ENCODE results near the gene DDX27. TPM values are rescaled to one million over a fixed set of nuclear protein-coding genes. Genes with fewer than 3 reads are reported as not detected.
A peak's percentile ranks its signal among the peaks of the same experiment; 100 is the strongest.

The DDX27 gene
- total and polyA plus RNA-seq, 9 of the 15 experiments (the other 6 are each of a cell fraction or from before 2014, with no cell fraction given) = 17.9 to 79.3 (median 57.0) TPM

GRCh38 chr20:49219091-49219923 lies at the start of gene DDX27 (continued):
- TF ChIP-seq, protein P1, sequence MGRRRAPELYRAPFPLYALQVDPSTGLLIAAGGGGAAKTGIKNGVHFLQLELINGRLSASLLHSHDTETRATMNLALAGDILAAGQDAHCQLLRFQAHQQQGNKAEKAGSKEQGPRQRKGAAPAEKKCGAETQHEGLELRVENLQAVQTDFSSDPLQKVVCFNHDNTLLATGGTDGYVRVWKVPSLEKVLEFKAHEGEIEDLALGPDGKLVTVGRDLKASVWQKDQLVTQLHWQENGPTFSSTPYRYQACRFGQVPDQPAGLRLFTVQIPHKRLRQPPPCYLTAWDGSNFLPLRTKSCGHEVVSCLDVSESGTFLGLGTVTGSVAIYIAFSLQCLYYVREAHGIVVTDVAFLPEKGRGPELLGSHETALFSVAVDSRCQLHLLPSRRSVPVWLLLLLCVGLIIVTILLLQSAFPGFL (CRISPR knock-in tag; IDR thresholded peaks at IDR 0.05) = no peak
- no peak for TF ChIP-seq HNRNPL (IDR thresholded peaks at IDR 0.05; ENCODE audit: low read depth, low read length)
- 0 out of 2 replicates have a peak, but pooled peaks have one; percentile 31 for TF ChIP-seq ZBED1 (IDR thresholded peaks at IDR 0.05)
- TF ChIP-seq ZNF253 (CRISPR knock-in tag; conservative IDR thresholded peaks at IDR 0.05) = no peak
- TF ChIP-seq ZNF444 (CRISPR knock-in tag; IDR thresholded peaks at IDR 0.05) = no peak
- TF ChIP-seq ZNF347 (CRISPR knock-in tag; IDR thresholded peaks at IDR 0.05; ENCODE audit: low read depth) = no peak
- no peak for TF ChIP-seq ZBTB17 (CRISPR knock-in tag; IDR thresholded peaks at IDR 0.05)
- peak; percentile 67 for TF ChIP-seq BCOR (IDR thresholded peaks at IDR 0.05)
- no peak for TF ChIP-seq RBM25 (IDR thresholded peaks at IDR 0.05; ENCODE audit: low read depth, low read length, severe bottlenecking)
- TF ChIP-seq, protein P2, sequence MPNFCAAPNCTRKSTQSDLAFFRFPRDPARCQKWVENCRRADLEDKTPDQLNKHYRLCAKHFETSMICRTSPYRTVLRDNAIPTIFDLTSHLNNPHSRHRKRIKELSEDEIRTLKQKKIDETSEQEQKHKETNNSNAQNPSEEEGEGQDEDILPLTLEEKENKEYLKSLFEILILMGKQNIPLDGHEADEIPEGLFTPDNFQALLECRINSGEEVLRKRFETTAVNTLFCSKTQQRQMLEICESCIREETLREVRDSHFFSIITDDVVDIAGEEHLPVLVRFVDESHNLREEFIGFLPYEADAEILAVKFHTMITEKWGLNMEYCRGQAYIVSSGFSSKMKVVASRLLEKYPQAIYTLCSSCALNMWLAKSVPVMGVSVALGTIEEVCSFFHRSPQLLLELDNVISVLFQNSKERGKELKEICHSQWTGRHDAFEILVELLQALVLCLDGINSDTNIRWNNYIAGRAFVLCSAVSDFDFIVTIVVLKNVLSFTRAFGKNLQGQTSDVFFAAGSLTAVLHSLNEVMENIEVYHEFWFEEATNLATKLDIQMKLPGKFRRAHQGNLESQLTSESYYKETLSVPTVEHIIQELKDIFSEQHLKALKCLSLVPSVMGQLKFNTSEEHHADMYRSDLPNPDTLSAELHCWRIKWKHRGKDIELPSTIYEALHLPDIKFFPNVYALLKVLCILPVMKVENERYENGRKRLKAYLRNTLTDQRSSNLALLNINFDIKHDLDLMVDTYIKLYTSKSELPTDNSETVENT (CRISPR knock-in tag; IDR thresholded peaks at IDR 0.05) = 0 out of 2 replicates have a peak, but pooled peaks have one; percentile 37
- no peak for TF ChIP-seq SIX5 (IDR thresholded peaks at IDR 0.05; ENCODE audit: borderline replicate concordance in 1 of 2, insufficient read depth in 1 of 2, low read depth in 1 of 2, low read length in 2 of 2)
- TF ChIP-seq ZNF707 (CRISPR knock-in tag; conservative IDR thresholded peaks at IDR 0.05) = no peak
- TF ChIP-seq LCOR (CRISPR knock-in tag; IDR thresholded peaks at IDR 0.05) = peak; percentile 53; the same call in 1 of the 2 replicates
- TF ChIP-seq NRF1 (conservative IDR thresholded peaks at IDR 0.05 in 1 of 2, IDR thresholded peaks at IDR 0.05 in 1 of 2) = peak; percentile 93 to 94
- TF ChIP-seq ELK3 (CRISPR knock-in tag; IDR thresholded peaks at IDR 0.05) = no peak
- peak in 1 of 2 experiments; percentile 58; a peak in 1 of 3 replicates for TF ChIP-seq CBX3 (IDR thresholded peaks at IDR 0.05; ENCODE audit: borderline replicate concordance in 1 of 2, low read length in 2 of 2)
- peak; percentile 92 for TF ChIP-seq ZNF316 (IDR thresholded peaks at IDR 0.05)
- TF ChIP-seq AFF1 (IDR thresholded peaks at IDR 0.05; ENCODE audit: low read depth in 1 of 2, partially characterized antibody in 2 of 2) = peak in 1 of 2 experiments; percentile 23
- TF ChIP-seq PHF8 (IDR thresholded peaks at IDR 0.05; ENCODE audit: borderline replicate concordance, low read length) = peak; percentile 92; the same call in 1 of the 2 replicates
